Endothelial cell of umbilical vein (primary cell): ENCODE data around the gene TPM4.

Experiments
- CTCF ChIP-seq, 2 donors: IDR thresholded peaks; 1 replicate in 1 of 2; 2 replicates in 1 of 2; pipeline ENCODE4 v1.5.1; 2011; ENCODE audit warnings: low read length in 2 of 2, mild to moderate bottlenecking in 2 of 2, moderate library complexity in 2 of 2, control low read depth in 1 of 2, inconsistent platforms in 1 of 2, low read depth in 1 of 2; ENCODE audit not compliant: insufficient read depth in 1 of 2; ENCODE audit errors: extremely low read depth in 1 of 2
- EZH2 ChIP-seq: IDR thresholded peaks from 2 replicates; pipeline ENCODE4 v1.6.1; 2012; ENCODE audit warnings: borderline replicate concordance, low read depth, mild to moderate bottlenecking, moderate library complexity, low read length, inconsistent platforms; ENCODE audit not compliant: severe bottlenecking
- FOS ChIP-seq: IDR thresholded peaks from 2 replicates; pipeline ENCODE4 v1.6.1; 2011; ENCODE audit warnings: mild to moderate bottlenecking, low read length, moderate library complexity, borderline replicate concordance; ENCODE audit not compliant: insufficient read depth
- JUN ChIP-seq: IDR thresholded peaks from 2 replicates; pipeline ENCODE4 v1.6.1; 2011; ENCODE audit warnings: borderline replicate concordance, low read depth; ENCODE audit not compliant: insufficient read length, insufficient read depth
- POLR2A ChIP-seq: IDR thresholded peaks from 2 replicates; pipeline ENCODE4 v1.6.1; 2012; ENCODE audit warnings: low read depth, mild to moderate bottlenecking, control low read depth, low read length
- POLR2AphosphoS5 ChIP-seq: IDR thresholded peaks from 2 replicates; pipeline ENCODE4 v1.6.1; 2012; ENCODE audit warnings: low read depth, mild to moderate bottlenecking, control low read depth, low read length, moderate library complexity; ENCODE audit not compliant: insufficient read depth
- TF ChIP-seq, protein P1 (sequence below): IDR thresholded peaks from 2 replicates; pipeline ENCODE4 v1.6.1; 2011; ENCODE audit not compliant: insufficient read depth, insufficient read length

DNA sequence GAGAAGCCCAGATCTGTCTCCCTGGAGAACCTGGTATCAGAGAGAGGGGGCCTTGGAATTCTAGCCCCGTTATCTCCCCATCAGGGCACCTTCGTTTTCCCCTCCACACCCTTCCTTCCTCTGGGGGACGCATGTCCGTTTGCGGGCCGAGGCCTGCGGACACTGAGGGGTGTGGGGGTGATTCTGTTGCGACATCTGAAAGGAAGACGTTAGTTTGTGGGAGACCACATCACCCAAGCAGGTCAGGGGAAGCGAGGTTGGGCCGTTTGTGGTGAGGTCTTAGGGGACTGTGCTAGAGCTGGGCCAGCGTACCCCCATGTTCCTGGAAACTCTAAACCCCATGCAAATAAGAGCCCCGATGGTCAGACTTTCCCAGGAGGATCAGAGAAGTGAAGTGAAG, 63.5 kb downstream of the TPM4 start:
- TF ChIP-seq EZH2: no peak
- no peak for TF ChIP-seq POLR2A
- TF ChIP-seq POLR2AphosphoS5: no peak
- no peak for TF ChIP-seq CTCF (IDR thresholded peaks at IDR 0.05; ENCODE audit: extremely low read depth in 1 of 2, insufficient read depth in 1 of 2, low read depth in 1 of 2, low read length in 2 of 2)
- TF ChIP-seq, protein P1, sequence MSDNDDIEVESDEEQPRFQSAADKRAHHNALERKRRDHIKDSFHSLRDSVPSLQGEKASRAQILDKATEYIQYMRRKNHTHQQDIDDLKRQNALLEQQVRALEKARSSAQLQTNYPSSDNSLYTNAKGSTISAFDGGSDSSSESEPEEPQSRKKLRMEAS: no peak
- TF ChIP-seq FOS: no peak
- no peak for TF ChIP-seq JUN
